ENCODE data around the gene TRIM7. TPM values are rescaled to one million over a fixed set of nuclear protein-coding genes. Genes with fewer than 3 reads are reported as not detected.
"Not testable (repeated sequence)": the region's sequence is repeated elsewhere in the genome, so short reads cannot be mapped to it uniquely, and the experiment has no call there.

Gene TRIM7
- total RNA-seq, 2 donors from 2014 or later: 1.3 TPM; not detected in 1

GRCh38 chr5:181212080-181212479, 7.1 kb upstream of the TRIM7 start:
- DNase-seq (ENCODE audit: low spot score): no peak

GRCh38 chr5:181211208-181211607, 6.2 kb upstream of the TRIM7 start:
- H3K4me3 Mint-ChIP-seq: no peak overlapping the region
- H3K9me3 Mint-ChIP-seq: no peaks in the 10 kb centered on the region
- no peak for DNase-seq (ENCODE audit: low spot score)
- H3K27me3 Mint-ChIP-seq: peaks cover 7% of the 10 kb centered on the region in 2 donors
- ATAC-seq: no peak
- H3K36me3 Mint-ChIP-seq: peaks cover 10% of the 10 kb centered on the region
- H3K4me1 Mint-ChIP-seq (ENCODE audit: low read depth in 2 of 2): peaks cover 25 to 26% of the 10 kb centered on the region in 2 donors
- no peak overlapping the region for H3K27ac Mint-ChIP-seq

More at GRCh38 chr5:181212080-181212479, 7.1 kb upstream of the TRIM7 start:
- H3K4me3 Mint-ChIP-seq: no peak overlapping the region
- H3K9me3 Mint-ChIP-seq: no peaks in the 10 kb centered on the region
- H3K36me3 Mint-ChIP-seq: peaks cover 4% of the 10 kb centered on the region
- no peak for ATAC-seq
- H3K27ac Mint-ChIP-seq: no peak overlapping the region
- H3K27me3 Mint-ChIP-seq: peaks cover 0 to 3% of the 10 kb centered on the region in 2 donors
- peaks cover 20 to 21% of the 10 kb centered on the region in 2 donors for H3K4me1 Mint-ChIP-seq (ENCODE audit: low read depth in 2 of 2)

- peaks cover 28 to 29% of the 10 kb centered on the region in 2 donors for H3K4me1 Mint-ChIP-seq (ENCODE audit: low read depth in 2 of 2)
- H3K4me3 Mint-ChIP-seq, H3K27ac Mint-ChIP-seq: not testable (repeated sequence)
These were observed 5.7 kb upstream of the TRIM7 start for GRCh38 chr5:181210698-181211097.

GRCh38 chr5:181210148-181210547, 5.2 kb upstream of the TRIM7 start:
- H3K27me3 Mint-ChIP-seq: peaks cover 14 to 17% of the 10 kb centered on the region in 2 donors
- not testable (repeated sequence) for ATAC-seq; H3K27ac Mint-ChIP-seq; DNase-seq (ENCODE audit: low spot score); H3K4me3 Mint-ChIP-seq; H3K9me3 Mint-ChIP-seq
- H3K36me3 Mint-ChIP-seq: peaks cover 16% of the 10 kb centered on the region
- H3K4me1 Mint-ChIP-seq (ENCODE audit: low read depth in 2 of 2): peaks cover 32 to 33% of the 10 kb centered on the region in 2 donors

More at GRCh38 chr5:181210698-181211097, 5.7 kb upstream of the TRIM7 start:
- peaks cover 15% of the 10 kb centered on the region for H3K36me3 Mint-ChIP-seq
- not testable (repeated sequence) for ATAC-seq; H3K9me3 Mint-ChIP-seq; DNase-seq (ENCODE audit: low spot score)
- H3K27me3 Mint-ChIP-seq: peaks cover 12% of the 10 kb centered on the region in 2 donors

DNA sequence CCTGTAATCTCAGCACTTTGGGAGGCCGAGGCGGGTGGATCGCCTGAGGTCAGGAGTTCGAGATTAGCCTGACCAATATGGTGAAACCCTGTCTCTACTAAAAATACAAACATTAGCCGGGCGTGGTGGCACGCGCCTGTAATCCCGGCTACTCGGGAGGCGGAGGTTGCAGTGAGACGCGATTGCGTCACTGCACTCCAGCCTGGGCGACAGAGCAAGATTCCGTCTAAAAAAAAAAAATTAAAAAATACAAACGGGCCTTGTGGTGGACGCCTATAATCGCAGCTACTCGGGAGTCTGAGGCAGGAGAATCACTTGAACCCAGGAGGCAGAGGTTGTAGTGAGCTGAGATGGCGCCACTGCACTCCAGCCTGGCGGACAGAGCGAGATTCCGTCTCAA, 4.0 kb upstream of the TRIM7 start:
- H3K4me3 Mint-ChIP-seq; H3K27ac Mint-ChIP-seq; H3K9me3 Mint-ChIP-seq; DNase-seq (ENCODE audit: low spot score); ATAC-seq: not testable (repeated sequence)
- peaks cover 35% of the 10 kb centered on the region in 2 donors for H3K4me1 Mint-ChIP-seq (ENCODE audit: low read depth in 2 of 2)
- H3K36me3 Mint-ChIP-seq: peaks cover 16% of the 10 kb centered on the region
- peaks cover 15 to 17% of the 10 kb centered on the region in 2 donors for H3K27me3 Mint-ChIP-seq

DNA sequence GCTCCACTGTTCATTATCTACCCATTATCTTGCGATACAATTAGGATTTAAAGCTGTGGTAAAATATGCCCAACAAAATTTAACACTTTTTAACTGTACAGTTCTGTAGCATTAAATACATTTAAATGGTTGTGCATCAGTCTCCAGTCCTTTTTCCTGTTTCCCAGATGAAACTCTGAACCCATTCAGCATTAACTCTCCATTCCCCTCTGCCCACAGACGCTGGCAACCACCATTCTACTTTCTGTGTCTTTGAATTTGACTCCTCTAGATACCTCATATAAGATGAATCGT, 2.9 kb upstream of the TRIM7 start:
- H3K27me3 Mint-ChIP-seq: peaks cover 14 to 25% of the 10 kb centered on the region in 2 donors

GRCh38 chr5:181207214-181207959, 2.4 kb upstream of the TRIM7 start:
- DNase-seq (ENCODE audit: low spot score) (peak; percentile 80), ATAC-seq (peak; percentile 77)
- H3K9me3 Mint-ChIP-seq: no peaks in the 10 kb centered on the region
- H3K36me3 Mint-ChIP-seq: peaks cover 16% of the 10 kb centered on the region
- peak overlapping the region; percentile 94 to 96 for H3K27ac Mint-ChIP-seq
- peaks cover 35 to 36% of the 10 kb centered on the region in 2 donors for H3K4me1 Mint-ChIP-seq (ENCODE audit: low read depth in 2 of 2)
- peak overlapping the region; percentile 98 for H3K4me3 Mint-ChIP-seq
- peaks cover 14 to 26% of the 10 kb centered on the region in 2 donors for H3K27me3 Mint-ChIP-seq

More for the DNA sequence above, 2.9 kb upstream of the TRIM7 start:
- peak overlapping the region; percentile 98 for H3K4me3 Mint-ChIP-seq
- H3K4me1 Mint-ChIP-seq (ENCODE audit: low read depth in 2 of 2): peaks cover 35 to 36% of the 10 kb centered on the region in 2 donors
- no peaks in the 10 kb centered on the region for H3K9me3 Mint-ChIP-seq
- peaks cover 16% of the 10 kb centered on the region for H3K36me3 Mint-ChIP-seq
- ATAC-seq: no peak
- H3K27ac Mint-ChIP-seq: peak overlapping the region; percentile 94 to 96
- no peak for DNase-seq (ENCODE audit: low spot score)

GRCh38 chr5:181205761-181206649, 1.0 kb upstream of the TRIM7 start:
- Mint-ChIP-seq H3K9me3 (no peaks in the 10 kb centered on the region), H3K4me1 (ENCODE audit: low read depth in 2 of 2) (peaks cover 35 to 36% of the 10 kb centered on the region in 2 donors), H3K27ac (peak overlapping the region; percentile 94 to 96), H3K4me3 (peak overlapping the region; percentile 98), H3K27me3 (peaks cover 14 to 30% of the 10 kb centered on the region in 2 donors), H3K36me3 (peaks cover 16% of the 10 kb centered on the region)
- DNase-seq (ENCODE audit: low spot score): no peak
- no peak for ATAC-seq

DNA sequence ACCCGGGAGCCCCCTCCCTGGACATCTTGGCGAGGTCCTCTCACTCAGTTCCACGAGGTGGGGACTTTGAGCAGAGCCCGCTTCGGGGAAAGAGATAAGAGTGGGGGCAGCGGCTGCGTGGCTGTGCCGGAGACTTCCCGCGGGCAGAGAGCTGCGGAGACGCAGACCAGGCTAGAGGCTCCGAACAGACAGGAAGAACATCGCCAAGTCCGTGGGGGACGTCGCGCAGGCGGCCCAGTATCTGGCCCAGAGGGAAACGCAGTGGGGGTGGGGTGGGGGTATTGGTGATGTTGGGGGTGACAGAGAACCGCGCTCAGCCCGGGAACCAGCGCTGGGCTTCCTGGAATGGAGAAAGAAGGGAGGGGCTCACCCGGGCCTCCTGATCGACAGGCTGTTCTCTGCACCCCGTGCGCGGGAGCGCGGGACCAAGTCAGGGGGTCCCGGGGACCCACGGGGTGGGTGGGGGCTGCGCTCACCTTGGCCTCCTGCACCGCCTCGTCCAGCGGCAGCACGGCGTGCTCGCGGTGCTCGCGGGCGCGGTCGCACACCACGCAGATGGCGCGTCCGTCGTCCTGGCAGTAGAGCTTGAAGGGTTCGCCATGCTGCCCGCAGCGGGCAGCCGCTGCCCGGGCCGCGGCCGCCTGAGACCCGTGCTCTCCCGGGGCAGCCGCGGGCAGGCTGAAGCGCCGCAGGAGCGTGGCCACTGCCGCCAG, 727 bp downstream of the TRIM7 start:
- Mint-ChIP-seq H3K4me3 (peak overlapping the region; percentile 68), H3K9me3 (no peaks in the 10 kb centered on the region), H3K4me1 (ENCODE audit: low read depth in 2 of 2) (peaks cover 35 to 36% of the 10 kb centered on the region in 2 donors), H3K36me3 (peaks cover 16% of the 10 kb centered on the region), H3K27me3 (peaks cover 14 to 30% of the 10 kb centered on the region in 2 donors), H3K27ac (peak overlapping the region in 1 of 2 donors; percentile 24)
- DNase-seq (ENCODE audit: low spot score) (no peak), ATAC-seq (no peak)

DNA sequence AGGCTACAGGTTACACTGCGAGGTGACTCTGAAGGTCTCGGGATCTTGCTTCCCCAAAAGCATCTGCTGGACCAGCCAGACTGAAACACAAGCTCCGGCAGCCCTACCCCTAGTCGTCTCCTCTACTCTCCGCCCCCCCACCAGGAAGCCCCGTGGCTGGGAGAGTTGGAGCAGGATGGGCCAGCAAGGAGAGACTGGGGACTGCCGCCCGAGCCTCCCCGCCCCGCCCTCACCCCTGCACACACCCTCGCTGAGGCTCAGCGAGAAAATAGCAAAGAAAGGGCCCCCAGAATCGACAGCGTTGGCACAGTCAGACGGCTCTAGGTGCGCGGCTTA, 1.3 kb downstream of the TRIM7 start:
- peaks cover 16% of the 10 kb centered on the region for H3K36me3 Mint-ChIP-seq
- H3K27ac Mint-ChIP-seq: peak overlapping the region in 1 of 2 donors; percentile 24
- H3K27me3 Mint-ChIP-seq: peaks cover 14 to 30% of the 10 kb centered on the region in 2 donors
- DNase-seq (ENCODE audit: low spot score) (no peak), ATAC-seq (no peak)
- H3K9me3 Mint-ChIP-seq: no peaks in the 10 kb centered on the region
- peaks cover 35 to 36% of the 10 kb centered on the region in 2 donors for H3K4me1 Mint-ChIP-seq (ENCODE audit: low read depth in 2 of 2)
- peak overlapping the region; percentile 68 for H3K4me3 Mint-ChIP-seq

DNA sequence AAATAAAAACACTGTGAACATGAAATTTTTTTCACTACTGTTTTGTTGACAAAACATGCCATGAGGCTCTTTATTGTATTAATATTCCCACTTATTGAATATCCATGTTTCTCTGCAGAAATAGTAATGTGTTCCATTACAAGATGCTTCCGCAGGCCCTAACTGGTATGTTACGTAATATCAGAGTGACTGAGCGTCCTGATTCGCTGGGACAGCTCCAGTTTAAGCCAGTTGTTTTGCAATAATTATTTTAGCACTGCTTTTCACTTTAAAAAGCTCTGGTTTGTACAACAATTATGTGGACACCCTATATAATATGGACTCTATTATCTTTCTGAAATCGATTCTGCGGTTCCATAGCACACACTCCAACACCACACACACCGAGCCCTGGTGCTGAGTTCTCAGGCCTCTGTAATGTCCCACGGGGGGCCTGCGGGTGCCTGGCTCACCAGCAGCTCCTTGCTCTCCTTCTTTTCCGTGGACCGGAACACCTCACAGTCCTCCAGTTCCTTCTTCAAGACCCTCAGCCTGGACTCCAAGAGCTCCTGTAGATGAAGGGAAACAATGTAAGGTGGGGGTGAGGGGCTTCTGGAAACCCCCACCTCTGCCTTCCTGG, 1.8 kb downstream of the TRIM7 start:
- Mint-ChIP-seq H3K4me3 (peak overlapping the region; percentile 68), H3K4me1 (ENCODE audit: low read depth in 2 of 2) (peaks cover 33% of the 10 kb centered on the region in 2 donors), H3K36me3 (peaks cover 16% of the 10 kb centered on the region), H3K27ac (no peak overlapping the region), H3K9me3 (no peaks in the 10 kb centered on the region), H3K27me3 (peaks cover 14 to 30% of the 10 kb centered on the region in 2 donors)
- no peak for DNase-seq (ENCODE audit: low spot score)
- no peak for ATAC-seq

GRCh38 chr5:181200816-181201215, 4.2 kb downstream of the TRIM7 start:
- H3K4me1 Mint-ChIP-seq (ENCODE audit: low read depth in 2 of 2): peaks cover 10% of the 10 kb centered on the region in 2 donors
- peaks cover 2% of the 10 kb centered on the region for H3K36me3 Mint-ChIP-seq
- DNase-seq (ENCODE audit: low spot score): no peak
- no peak for ATAC-seq
- no peak overlapping the region for H3K4me3 Mint-ChIP-seq
- H3K27ac Mint-ChIP-seq: no peak overlapping the region
- peaks cover 10 to 20% of the 10 kb centered on the region in 2 donors for H3K27me3 Mint-ChIP-seq
- H3K9me3 Mint-ChIP-seq: no peaks in the 10 kb centered on the region
